Panc1 (cell line): Measurements from ENCODE around the gene GJB6.

ENCODE experiments used
- CTCF ChIP-seq: fragments of 450-650 bp; IDR thresholded peaks from 2 replicates; pipeline ENCODE4 v1.5.1; 2017; ENCODE audit warnings: mild to moderate bottlenecking
- POLR2AphosphoS5 ChIP-seq: IDR thresholded peaks from 2 replicates; pipeline ENCODE4 v1.6.1; 2012; ENCODE audit warnings: mild to moderate bottlenecking, low read depth, low read length, moderate library complexity
- TCF7L2 ChIP-seq: IDR thresholded peaks from 2 replicates; pipeline ENCODE4 v1.6.1; 2011; ENCODE audit warnings: mild to moderate bottlenecking, low read depth, low read length, inconsistent platforms
- TF ChIP-seq, protein P1 (sequence below), 2 experiments: IDR thresholded peaks; 2 replicates each; pipeline ENCODE4 v1.6.1; 2011 to 2012; ENCODE audit warnings: low read depth in 2 of 2, control low read depth in 1 of 2, low read length in 1 of 2, mild to moderate bottlenecking in 1 of 2, moderate library complexity in 1 of 2; ENCODE audit not compliant: insufficient read depth in 1 of 2

GRCh38 chr13:20217168-20217567 lies 15.0 kb downstream of the GJB6 start:
- no peak for TF ChIP-seq POLR2AphosphoS5
- TF ChIP-seq CTCF, result no peak
- TF ChIP-seq, protein P1, sequence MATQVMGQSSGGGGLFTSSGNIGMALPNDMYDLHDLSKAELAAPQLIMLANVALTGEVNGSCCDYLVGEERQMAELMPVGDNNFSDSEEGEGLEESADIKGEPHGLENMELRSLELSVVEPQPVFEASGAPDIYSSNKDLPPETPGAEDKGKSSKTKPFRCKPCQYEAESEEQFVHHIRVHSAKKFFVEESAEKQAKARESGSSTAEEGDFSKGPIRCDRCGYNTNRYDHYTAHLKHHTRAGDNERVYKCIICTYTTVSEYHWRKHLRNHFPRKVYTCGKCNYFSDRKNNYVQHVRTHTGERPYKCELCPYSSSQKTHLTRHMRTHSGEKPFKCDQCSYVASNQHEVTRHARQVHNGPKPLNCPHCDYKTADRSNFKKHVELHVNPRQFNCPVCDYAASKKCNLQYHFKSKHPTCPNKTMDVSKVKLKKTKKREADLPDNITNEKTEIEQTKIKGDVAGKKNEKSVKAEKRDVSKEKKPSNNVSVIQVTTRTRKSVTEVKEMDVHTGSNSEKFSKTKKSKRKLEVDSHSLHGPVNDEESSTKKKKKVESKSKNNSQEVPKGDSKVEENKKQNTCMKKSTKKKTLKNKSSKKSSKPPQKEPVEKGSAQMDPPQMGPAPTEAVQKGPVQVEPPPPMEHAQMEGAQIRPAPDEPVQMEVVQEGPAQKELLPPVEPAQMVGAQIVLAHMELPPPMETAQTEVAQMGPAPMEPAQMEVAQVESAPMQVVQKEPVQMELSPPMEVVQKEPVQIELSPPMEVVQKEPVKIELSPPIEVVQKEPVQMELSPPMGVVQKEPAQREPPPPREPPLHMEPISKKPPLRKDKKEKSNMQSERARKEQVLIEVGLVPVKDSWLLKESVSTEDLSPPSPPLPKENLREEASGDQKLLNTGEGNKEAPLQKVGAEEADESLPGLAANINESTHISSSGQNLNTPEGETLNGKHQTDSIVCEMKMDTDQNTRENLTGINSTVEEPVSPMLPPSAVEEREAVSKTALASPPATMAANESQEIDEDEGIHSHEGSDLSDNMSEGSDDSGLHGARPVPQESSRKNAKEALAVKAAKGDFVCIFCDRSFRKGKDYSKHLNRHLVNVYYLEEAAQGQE (IDR thresholded peaks at IDR 0.05; ENCODE audit: insufficient read depth in 1 of 2, low read depth in 2 of 2, low read length in 1 of 2), result no peak
- no peak for TF ChIP-seq TCF7L2
